NCI-H2081 (cell line): ENCODE results near the gene EFCAB6.

Experiments
- DNase-seq, 2 experiments: peaks; one replicate each; lab custom pipeline; 2025; lab: John Stamatoyannopoulos, UW

The EFCAB6 gene

DNA sequence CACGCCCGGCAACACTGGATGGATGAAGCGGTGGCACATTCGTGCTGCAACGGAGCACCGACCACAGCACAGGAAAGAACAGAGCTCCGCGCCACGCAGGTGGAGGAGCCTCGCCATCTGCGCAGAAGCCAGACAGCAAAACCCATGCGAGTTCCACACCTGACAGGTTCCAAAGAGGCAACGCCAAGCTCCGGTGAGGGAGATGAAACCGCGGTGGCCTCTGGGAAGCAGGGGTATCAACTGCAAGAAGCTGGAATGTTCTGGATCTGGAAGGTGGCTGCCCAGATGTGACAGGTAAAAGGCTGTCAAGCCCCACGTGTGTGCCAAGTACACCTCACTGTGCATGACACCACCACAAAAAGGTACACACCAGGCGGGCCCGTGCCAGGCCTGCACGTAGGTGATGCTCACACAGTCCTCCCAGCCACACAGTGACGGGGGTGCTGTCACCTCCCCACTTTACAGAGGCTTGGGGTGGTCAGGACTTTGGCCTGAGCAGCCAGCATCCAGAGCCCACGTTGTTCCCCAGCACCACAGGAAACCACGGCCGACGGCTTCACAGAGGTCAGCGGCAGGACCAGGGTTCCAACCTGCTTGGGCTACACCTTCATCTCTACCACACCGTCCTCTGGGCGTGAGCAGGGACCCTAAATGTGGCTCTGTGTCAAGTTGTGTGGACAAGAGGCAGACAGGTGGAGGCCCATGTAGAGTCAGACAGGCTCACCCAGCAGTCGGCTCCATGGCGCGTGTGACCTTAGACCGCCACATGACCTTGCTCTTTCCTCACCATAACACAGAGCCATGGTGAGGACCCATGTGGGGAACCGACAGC is 19.7 kb upstream of the EFCAB6 start:
- no peak for DNase-seq

DNA sequence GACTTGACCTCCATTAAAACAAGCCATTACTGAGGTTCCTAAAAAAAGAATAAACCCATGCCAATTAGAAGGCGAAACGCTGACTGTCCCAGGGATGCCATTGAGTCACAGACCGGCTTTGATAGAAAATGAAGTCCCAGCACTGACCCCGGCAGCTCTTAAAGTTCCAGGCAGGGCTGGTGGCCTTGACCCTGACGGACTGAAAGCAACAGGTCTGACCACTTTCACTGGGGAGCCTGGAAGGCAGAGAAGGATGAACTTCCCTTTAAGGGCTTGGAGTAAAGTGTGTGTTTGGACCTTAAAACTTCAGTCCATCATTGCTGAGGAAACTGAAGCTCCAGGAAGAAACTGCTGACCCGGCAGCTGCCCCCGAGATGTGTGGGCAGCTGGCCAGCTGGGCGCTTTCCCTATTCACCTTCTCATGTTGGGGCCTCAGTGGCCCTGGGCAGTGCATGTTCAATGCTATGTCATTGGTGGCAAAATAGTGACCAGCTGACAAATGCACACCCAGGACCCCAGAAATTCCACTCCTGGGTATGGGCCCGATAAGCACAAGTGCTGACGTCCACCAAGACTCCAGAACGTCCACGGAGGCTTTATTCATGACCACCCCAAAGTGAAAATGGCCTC is 18.9 kb upstream of the EFCAB6 start:
- DNase-seq, result no peak

DNA sequence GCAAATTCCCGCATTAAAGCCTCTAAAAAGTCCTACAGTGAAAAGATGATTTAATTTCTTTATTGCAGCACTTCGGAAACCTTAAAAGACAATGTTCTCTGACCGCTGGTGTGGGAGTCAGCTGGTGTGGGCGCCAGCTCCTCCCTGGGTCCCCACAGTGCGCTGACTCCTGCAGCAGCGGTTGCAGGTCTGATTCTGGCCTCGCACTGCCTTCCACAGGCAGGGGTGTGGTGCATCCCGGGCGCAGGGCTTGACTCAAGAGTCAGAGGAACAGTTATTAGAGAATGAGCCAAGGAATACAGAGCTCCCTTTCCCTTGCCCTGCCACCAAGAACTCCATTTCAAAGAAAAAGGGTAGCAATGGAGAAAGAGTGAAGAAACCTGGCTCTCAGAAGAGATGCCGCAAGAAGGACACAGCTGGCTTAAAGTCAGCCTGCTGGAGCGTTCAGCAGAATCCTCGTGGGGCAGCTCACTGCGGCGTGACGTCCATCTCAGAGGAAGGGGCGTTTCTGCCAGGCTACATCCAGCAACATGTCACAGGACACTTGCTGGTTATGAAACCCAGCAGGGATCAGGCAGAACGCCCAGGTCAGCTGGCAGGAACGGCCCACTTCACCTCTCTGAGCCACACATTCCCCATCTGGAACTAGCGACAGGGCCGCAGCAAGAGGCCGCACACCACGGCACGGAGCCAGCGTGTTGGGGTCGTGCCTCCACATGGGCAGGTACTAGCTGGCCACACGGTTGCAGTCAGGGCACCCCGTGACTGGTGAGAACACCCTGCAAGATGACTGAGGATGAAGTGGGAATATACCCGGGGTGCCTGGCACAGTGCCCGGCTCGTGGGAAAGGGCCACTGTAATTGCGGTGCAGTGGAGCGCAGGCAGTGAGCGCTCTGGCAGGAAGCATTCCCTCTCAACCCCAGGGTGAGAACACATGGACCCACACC is 18.1 kb upstream of the EFCAB6 start:
- DNase-seq, result peak in 1 of 2 experiments; percentile 35

DNA sequence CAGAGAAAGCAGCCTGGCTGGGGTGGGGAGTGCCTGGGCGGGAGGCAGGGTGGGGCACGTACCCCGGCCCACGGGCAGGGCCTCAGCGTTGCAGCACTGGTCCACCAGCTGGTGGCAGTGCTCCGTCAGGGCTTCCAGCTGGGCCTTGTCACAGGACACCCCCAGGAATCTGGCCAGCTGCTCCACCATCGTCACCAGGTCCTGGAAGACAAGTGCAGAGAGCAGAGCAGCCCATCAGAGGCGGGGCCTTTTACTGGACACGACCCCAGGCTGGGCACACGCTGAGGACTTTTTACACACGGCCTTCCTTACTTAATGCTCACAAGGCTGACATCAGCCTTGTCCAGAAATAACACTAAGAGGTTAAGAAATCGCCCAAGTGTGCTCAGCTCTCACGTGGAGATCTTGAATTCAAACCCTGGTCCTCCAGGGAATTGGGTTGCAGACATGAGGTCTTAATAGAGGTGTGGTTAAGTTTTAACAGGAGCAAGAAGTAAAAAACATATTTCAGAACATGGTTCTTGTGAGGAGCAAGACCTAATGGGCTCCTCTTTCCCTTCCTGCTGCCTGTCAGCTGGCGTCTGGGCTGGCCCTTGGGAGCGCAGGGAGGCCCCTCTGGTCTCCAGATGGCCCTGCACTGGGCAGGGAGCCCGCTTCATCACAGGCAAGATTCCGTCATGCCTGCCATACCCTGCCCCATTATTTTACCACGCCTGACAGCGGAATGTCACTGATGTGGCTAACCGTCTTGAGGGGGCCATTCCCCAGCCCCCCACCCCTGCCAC is 17.1 kb upstream of the EFCAB6 start:
- no peak for DNase-seq

DNA sequence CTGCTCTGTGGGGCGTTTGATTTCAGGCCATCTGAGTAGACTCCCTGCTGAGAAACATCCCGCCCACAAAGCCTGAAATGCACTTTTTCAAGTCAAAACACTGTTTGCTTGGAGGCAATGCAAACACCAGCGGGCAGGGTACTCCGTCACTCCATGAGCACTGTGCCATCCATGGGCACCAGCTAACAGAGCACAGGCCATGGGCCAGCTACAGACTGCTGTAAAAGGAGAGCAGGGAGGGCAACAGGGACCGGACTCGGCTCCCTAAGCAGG is 16.6 kb upstream of the EFCAB6 start:
- DNase-seq, result no peak

DNA sequence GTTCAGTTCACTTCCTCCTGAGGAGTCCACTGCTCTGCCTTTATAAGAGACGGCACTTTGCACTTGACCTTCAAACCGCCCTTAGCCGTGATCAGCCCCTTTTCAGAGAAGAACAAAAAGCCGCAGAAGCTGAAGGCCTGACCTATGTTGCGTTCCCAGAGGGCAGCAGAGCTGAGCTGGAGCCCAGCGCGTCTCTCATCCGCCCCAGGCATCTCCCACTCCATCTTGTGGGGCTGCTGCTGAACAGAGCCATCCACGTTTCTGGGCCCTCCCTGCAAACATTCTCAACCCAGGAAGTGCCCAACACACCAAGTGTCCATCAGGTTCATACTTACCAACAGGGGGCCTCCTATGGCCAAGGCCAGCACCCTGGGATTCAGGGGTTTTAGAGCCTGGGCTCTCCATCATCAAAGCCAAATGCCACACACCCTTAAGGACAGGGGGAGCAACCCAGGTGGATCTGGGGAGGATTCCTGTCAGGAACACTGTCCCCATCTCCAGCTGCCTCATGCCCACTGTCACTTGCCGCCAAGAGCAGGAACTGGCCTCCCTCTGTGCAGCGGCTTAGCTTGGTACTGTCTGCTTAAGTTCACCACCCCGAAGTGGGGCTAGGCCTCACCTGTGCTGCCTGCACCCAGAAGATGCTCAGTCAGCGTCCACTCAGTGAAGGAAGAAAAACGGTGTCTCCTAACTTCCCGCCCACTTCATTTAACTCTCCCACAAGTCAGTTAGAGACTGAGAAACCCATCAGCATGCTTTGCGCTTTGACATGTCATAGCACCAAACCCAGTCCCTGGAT is 16.0 kb upstream of the EFCAB6 start:
- no peak for DNase-seq

DNA sequence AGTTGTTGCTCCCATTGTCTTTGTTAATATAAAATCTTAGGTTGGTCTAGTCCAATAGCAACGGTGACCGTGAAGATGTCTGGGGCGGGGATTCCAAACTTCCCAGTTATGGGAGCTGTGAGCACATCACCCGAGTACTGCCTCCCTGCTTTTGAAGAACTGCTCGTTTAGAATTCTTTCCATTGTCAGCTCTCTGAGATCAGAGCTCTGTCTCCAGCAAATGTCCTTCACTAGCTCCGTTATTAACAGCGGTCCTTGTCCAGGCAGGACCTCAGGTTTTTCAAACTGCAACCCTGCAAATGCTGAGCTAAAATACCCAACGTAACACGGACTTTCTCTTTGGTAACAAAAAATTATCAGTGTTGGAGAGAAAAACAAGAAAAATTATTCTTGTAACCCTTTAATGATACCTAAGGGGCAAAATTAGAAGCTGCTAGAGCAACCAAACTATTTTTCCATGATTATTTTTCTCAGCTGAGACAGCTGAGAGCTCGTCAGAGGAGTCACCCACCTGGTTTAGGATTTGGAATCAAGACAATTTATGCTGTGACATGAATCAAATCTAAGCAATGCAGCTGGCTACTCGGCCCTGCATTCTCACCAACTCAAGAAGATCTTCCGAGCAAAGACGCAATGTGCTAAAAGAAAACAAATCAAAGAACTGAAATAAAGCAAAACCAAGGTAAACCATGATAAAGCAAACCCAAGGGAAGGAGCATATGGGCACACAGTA is 15.1 kb upstream of the EFCAB6 start:
- DNase-seq, result no peak

DNA sequence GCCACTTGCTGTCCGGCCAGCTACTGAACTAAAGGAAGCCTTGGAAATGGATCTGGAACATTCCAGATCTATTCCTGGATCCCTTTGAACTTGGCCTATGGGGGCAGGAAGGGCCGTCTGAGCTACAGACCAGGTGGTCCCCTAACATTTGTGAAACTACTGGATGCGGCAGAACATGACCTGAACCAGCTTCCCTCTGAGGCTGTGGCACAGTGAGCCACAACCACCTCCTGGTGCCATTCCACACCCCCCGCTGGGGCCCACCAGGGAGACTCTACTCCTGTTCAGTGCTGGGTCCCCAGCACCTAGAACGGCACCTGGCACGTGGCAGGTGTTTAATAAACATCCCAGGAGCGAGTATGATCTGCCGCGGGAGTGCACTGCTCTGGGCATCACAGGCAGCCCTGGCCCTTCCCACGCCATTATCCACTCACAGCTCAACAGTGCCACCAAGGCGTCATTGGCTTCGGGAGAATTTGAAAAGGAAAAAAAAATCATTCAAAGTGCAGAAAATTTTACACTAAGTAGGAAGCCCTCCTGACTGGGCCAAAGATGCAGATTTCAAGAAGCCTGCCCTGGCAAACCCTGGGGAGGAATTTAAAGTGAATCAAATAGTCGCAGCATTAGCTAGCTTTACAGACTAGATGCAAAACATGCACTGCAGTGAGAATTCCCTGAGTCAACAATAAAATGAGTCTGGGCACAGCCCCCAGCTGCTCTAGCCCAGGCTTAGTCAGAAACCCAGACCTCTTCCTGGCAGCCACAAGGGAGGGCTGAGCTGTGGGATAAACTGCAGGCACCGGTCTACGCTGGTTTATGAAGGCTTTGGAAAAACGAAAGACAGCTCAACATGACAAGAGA is 14.3 kb upstream of the EFCAB6 start:
- no peak for DNase-seq

DNA sequence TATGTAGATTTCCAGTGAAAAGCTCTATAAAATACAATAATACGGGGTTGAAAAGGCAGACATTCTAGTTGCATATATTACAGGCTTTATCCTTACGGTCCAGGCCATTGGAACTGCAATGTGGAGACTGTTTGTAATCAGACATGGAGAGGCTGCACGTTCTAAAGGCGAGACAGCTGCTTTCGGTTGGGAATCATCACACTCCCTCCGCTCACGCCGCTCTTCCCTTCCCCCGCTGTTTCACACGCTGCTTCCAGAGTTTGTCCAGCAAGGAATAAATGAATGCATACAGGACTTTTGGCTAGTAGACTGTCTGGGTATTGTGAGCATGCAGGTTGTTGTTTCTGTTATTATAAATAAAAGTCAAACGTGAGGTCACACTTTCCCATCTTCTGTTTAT is 13.5 kb upstream of the EFCAB6 start:
- no peak for DNase-seq

DNA sequence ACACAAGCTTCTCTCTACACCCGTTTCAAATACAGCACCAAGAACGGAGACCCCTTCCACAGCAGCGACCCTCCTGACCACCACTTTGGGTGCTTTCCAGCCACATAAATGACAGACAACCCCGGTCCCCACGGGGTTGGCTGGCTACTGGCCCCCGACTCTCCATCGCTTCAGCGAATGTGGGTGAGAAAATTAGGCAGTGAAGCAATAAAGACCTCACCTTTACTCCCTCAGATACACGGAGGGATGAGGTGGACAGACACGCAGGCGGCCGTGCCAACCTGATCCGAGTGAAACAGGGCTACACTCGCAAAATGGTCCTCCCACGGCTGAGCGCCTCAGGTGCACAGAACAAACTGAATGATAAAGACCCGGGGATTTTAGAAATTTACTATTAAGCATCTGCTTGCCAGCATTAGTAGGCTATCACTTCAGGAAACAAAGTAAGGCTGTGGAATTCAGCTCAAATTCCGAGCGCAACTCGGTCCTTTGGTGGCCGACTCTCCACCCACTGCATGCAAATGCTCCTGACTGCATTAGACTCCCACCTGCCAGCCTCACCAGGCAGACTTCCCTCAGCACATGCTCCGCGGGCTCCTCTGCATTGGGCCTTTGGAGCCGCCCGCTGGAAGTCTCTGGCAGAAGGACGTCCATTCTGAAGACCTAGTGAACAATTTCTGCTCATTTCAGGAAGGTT is 12.8 kb upstream of the EFCAB6 start:
- no peak for DNase-seq

DNA sequence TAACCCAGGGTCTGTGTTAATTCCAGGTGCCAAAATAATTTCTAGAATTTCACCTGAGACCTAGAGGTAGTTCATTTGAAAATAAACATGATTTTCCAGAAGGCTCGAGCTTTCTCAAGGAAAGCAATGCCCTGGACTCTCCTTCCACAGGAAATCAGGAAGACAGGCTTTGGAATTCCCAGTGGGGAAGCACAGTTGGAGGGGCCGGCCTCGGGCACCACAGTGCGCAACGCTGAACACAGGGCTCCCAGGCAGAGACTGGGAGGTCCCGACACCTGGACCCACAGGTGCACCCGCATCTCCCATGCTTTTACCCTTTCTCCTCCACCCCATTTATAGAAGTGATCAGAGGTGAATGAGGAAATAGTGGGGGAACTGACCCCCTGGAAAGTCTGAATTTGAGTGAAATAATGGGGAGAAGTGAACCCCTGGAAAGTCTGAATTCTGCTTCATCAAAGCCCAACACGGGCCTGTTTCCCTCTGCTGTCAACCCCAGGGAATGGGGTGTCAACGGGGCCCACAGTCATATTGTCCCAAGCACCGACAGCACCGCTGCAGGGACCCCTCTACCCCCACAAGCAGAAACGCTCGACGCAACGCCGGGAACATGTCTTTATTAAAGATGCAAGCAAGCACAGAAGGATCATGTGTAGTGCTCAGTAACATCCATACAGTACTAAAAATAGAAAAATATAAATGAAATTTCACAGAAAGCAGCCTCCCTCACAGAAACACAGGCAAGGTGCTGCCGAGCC is 12.0 kb upstream of the EFCAB6 start:
- no peak for DNase-seq

DNA sequence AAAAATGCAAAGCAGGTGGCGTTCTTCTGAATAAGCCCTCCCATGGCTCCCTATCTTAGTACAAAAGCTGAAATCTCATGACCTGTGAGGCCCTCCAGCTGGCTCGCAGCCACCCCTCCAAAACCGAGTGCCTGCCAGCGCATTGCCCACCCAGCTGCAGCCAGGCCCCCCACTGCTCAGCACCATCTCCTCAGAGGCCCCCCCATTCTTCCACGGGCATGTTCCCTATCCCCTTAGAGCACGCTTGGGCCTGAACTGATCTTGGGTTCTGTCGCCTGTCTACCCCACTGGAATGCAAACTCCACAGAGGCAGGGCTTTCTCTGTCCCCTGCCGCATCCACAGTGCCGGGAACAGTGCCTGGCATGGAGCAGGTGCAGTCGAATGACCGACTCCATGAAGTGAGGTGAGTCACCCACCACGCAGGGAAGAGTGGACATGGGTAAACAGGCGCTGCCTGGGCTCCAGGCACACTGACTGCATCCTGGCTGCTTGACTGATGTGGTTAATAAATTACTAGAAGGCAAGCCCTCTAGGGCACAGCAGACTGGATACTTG is 11.3 kb upstream of the EFCAB6 start:
- no peak for DNase-seq

DNA sequence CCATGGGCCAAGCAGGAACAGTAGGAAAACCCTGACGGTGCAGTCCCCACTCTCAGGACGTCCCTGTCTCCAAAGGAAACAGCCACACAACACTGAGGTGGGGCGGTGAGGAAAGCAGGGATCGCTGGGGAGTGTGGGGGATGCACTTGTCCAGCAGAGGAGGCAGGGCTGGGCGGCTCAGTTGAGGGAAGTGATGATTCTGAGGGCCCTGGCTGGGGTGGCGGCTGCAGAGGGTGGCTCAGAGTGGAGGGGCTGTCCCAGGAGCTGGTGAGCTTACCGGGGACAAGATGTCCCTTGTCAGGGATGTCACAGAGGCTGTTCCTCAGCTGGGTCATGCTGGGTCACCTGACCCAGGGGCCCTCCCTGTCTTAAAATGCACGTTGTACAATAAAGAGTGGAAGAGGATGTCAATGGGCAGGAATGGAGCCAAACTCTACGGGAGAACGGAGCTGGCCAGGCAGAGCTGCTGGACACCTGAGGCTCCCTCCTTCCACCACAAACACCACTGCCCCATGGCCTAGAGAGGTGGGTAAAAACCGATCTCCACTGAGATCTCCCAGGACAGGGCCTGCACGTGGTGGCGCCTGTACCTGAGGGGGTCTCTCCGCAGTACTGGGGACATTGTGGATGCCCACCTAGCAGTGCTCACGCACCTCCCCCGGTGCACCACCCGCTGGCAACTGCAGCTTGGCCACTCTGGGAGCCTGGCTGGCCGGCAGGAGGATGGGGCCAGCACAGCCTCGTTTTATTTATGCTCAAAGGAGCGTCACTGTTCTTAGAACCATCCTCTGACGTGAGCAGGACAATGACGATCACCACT is 9.7 kb upstream of the EFCAB6 start:
- no peak for DNase-seq

DNA sequence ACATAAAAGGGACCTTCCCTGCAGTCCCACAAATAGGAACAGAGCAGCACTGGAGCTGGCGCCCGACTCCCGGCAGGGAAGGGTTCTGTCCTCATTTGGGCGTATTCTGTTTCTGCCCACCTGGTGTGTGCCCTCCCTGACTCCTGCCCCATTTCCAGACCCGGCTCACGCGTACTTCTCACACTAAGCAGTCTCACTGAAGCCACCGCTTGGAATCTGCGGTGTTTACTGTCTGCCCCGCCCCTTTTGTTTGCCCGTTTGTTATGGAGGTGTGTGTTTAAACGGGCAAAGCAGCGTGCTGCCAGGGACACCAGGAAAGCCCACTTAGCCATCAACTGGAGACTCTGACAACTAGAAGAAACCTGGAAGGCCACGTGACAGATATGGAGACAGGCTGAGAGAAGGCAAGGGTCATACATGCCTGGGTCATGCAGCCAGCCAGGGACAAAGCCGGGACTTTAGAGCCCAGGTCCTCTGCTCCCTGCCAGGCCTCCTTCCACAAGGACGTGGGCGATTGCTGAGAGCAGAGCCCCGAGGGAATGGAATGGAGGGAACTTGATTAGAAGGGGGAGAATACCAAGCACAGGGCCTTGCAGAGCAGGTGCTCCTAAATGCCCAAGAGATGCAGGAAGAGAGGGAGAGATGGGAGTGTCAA is 8.7 kb upstream of the EFCAB6 start:
- DNase-seq, result peak in 1 of 2 experiments; percentile 15

DNA sequence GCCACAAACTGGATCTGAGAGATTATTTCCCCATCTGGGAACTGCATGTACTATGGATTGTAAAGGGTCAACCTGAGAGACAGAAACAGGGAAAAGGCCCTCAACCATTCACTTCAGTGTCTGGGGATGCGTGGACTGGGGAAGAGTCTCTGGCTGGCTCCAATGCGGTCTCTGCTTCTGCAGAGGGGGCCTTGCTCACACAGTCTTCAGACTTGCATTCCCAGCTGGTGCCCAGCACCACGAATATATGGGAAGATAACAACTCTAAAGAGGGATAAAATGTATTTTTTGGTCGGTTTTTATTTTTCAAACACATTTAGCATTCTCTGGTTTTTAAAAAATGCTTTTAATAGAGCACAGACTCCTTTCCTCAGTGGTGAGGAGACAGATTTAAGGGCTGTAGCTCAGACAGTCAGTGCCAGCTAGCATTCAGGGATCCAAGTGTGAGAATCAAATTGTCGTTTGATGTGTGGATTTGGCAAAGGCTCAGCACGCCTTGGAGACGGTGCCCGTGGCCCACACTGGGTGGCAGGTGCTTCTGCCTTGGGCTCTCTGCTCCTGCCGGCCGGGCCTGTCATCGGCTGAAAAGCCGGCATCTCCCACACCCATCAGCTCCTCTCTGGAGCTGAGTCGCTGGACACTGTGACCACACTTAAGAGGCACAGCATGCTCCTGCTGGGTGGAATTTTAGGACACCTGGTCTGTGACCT is 8.0 kb upstream of the EFCAB6 start:
- DNase-seq, result no peak

DNA sequence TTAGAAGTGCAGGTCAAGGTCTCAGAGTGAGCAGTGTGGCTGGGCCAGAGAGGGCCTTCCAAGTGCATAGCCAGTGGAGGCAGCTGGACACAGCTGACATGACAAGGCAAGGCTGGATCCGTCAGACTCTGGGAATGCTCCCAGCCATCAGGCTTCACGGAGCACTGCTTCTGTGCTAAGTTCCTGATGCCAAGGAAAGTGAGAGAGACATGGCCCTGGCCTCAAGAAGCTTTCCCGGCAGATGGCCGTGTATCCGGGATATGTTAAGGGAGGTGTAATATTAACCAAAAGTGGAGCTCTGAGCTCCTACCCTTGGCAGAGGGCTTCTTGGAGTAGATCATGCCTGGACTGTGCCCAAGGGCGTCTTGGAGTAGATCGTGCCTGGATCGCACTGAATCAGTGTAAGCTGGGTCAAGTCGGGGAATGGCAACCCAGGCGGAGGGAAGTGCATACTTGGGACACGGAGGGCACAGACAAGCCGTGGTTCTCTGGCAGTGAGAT is 7.4 kb upstream of the EFCAB6 start:
- no peak for DNase-seq
